GM10266 (cell line): ENCODE data around the gene ABHD12.
A peak's percentile ranks its signal among the peaks of the same experiment; 100 is the strongest.

Experiments used
- DNase-seq: peaks from one replicate; pipeline ENCODE4 v3.0.0; 2012; ENCODE audit errors: extremely low spot score
- CTCF ChIP-seq: IDR thresholded peaks from 2 replicates; pipeline ENCODE4 v1.5.1; 2012; ENCODE audit warnings: mild to moderate bottlenecking, low read depth; ENCODE audit not compliant: control insufficient read depth, insufficient read depth; ENCODE audit errors: missing control alignments

The ABHD12 gene

GRCh38 chr20:25289886-25290597 is 100.6 kb downstream of the ABHD12 start:
- DNase-seq, result no peak
- TF ChIP-seq CTCF, result no peak

- peak; percentile 74 for DNase-seq
- no peak for TF ChIP-seq CTCF
These were observed 102.1 kb downstream of the ABHD12 start for GRCh38 chr20:25288291-25289181.

- DNase-seq, result no peak
- no peak for TF ChIP-seq CTCF
These were observed 102.9 kb downstream of the ABHD12 start for GRCh38 chr20:25287631-25288290.

- DNase-seq, result no peak
- no peak for TF ChIP-seq CTCF
These were observed 103.7 kb downstream of the ABHD12 start for GRCh38 chr20:25286917-25287316.

GRCh38 chr20:25285856-25286798 is 104.5 kb downstream of the ABHD12 start:
- no peak for TF ChIP-seq CTCF
- DNase-seq, result no peak

- no peak for TF ChIP-seq CTCF
- no peak for DNase-seq
These were observed 105.5 kb downstream of the ABHD12 start for GRCh38 chr20:25285091-25285647.
